GM23338 (cell line): Measurements from ENCODE around the gene TBK1.

Source experiments
- CREB1 ChIP-seq: fragments of 250-450 bp; sonication (Bioruptor Pico); IDR thresholded peaks from 2 replicates; pipeline ENCODE4 v1.5.0; 2020; ENCODE audit warnings: low read depth, mild to moderate bottlenecking, moderate library complexity
- CTCF ChIP-seq, 2 experiments: fragments of 200-600 bp in 1 of 2; sonication (generic) in 1 of 2; conservative IDR thresholded peaks; 2 replicates each; pipeline versions ENCODE4 v1.5.1 to v1.6.1; 2016 to 2017; ENCODE audit warnings: antibody characterized with exemption in 2 of 2, low read depth in 2 of 2, mild to moderate bottlenecking in 2 of 2, moderate library complexity in 1 of 2
- EZH2 ChIP-seq: fragments of 200-600 bp; sonication (generic); IDR thresholded peaks from one replicate; pipeline ENCODE4 v1.8.0; 2017; ENCODE audit warnings: antibody characterized with exemption, mild to moderate bottlenecking, low read depth; ENCODE audit not compliant: unreplicated experiment
- EZH2phosphoT487 ChIP-seq: fragments of 200-600 bp; sonication (generic); IDR thresholded peaks from one replicate; pipeline ENCODE4 v1.8.1; 2018; ENCODE audit warnings: antibody characterized with exemption; ENCODE audit not compliant: unreplicated experiment
- REST ChIP-seq: IDR thresholded peaks from one replicate; pipeline ENCODE4 v1.6.1; 2018; ENCODE audit warnings: antibody characterized with exemption; ENCODE audit not compliant: unreplicated experiment

- TF ChIP-seq CREB1 (no peak), CTCF (conservative IDR thresholded peaks at IDR 0.05; ENCODE audit: low read depth in 2 of 2) (no peak), REST (no peak), EZH2phosphoT487 (no peak), EZH2 (no peak)
These were observed 74.9 kb downstream of the TBK1 start for GRCh38 chr12:64526859-64527258.
